ENCODE measurements around the gene PRKN.

DNA sequence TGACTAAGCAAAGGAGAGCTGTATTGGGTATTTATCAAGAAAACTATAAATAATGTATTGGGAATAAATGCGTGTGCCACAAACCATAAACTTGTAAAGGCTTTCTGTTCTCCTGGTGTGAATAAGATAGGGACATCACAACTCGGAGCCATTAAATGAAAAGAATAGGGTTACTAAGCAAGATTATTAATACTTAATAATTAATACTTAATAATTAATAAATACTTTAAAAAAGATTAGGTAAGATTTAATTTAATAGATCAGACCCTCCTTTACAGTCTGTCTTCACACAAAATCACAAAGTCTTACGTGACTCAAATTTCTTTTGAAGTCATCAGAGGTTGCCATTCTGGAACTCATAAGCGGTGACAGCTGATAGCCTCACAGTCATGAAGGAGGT, 648.9 kb downstream of the PRKN start:
- TF ChIP-seq, protein P1, sequence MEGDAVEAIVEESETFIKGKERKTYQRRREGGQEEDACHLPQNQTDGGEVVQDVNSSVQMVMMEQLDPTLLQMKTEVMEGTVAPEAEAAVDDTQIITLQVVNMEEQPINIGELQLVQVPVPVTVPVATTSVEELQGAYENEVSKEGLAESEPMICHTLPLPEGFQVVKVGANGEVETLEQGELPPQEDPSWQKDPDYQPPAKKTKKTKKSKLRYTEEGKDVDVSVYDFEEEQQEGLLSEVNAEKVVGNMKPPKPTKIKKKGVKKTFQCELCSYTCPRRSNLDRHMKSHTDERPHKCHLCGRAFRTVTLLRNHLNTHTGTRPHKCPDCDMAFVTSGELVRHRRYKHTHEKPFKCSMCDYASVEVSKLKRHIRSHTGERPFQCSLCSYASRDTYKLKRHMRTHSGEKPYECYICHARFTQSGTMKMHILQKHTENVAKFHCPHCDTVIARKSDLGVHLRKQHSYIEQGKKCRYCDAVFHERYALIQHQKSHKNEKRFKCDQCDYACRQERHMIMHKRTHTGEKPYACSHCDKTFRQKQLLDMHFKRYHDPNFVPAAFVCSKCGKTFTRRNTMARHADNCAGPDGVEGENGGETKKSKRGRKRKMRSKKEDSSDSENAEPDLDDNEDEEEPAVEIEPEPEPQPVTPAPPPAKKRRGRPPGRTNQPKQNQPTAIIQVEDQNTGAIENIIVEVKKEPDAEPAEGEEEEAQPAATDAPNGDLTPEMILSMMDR (IDR thresholded peaks at IDR 0.05; ENCODE audit: low read depth, low read length): no peak
- TF ChIP-seq EZH2phosphoT487 (IDR thresholded peaks at IDR 0.05; ENCODE audit: low read depth): no peak

All from OCI-LY3 (cell line).